OCI-LY1 (cell line): ENCODE data around the gene S100A10.

Source experiments
- EZH2 ChIP-seq: fragments of 200-600 bp; sonication (generic), shearing (Covaris generic); IDR thresholded peaks from 2 replicates; pipeline ENCODE4 v1.8.0; 2017; ENCODE audit warnings: borderline replicate concordance, mixed run types, mild to moderate bottlenecking, antibody characterized with exemption, low read length, moderate library complexity, mixed read lengths
- TF ChIP-seq, protein P1 (sequence below): fragments of 200-600 bp; sonication (generic), shearing (Covaris generic); IDR thresholded peaks from 2 replicates; pipeline ENCODE4 v1.5.1; 2017; ENCODE audit warnings: mild to moderate bottlenecking, antibody characterized with exemption, low read length, moderate library complexity, mixed read lengths

GRCh38 chr1:151966061-151966460 is 27.6 kb downstream of the S100A10 start:
- TF ChIP-seq, protein P1, sequence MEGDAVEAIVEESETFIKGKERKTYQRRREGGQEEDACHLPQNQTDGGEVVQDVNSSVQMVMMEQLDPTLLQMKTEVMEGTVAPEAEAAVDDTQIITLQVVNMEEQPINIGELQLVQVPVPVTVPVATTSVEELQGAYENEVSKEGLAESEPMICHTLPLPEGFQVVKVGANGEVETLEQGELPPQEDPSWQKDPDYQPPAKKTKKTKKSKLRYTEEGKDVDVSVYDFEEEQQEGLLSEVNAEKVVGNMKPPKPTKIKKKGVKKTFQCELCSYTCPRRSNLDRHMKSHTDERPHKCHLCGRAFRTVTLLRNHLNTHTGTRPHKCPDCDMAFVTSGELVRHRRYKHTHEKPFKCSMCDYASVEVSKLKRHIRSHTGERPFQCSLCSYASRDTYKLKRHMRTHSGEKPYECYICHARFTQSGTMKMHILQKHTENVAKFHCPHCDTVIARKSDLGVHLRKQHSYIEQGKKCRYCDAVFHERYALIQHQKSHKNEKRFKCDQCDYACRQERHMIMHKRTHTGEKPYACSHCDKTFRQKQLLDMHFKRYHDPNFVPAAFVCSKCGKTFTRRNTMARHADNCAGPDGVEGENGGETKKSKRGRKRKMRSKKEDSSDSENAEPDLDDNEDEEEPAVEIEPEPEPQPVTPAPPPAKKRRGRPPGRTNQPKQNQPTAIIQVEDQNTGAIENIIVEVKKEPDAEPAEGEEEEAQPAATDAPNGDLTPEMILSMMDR, result no peak
- TF ChIP-seq EZH2, result no peak
